Measurements from ENCODE around the gene MRPL37.

Gene MRPL37

DNA sequence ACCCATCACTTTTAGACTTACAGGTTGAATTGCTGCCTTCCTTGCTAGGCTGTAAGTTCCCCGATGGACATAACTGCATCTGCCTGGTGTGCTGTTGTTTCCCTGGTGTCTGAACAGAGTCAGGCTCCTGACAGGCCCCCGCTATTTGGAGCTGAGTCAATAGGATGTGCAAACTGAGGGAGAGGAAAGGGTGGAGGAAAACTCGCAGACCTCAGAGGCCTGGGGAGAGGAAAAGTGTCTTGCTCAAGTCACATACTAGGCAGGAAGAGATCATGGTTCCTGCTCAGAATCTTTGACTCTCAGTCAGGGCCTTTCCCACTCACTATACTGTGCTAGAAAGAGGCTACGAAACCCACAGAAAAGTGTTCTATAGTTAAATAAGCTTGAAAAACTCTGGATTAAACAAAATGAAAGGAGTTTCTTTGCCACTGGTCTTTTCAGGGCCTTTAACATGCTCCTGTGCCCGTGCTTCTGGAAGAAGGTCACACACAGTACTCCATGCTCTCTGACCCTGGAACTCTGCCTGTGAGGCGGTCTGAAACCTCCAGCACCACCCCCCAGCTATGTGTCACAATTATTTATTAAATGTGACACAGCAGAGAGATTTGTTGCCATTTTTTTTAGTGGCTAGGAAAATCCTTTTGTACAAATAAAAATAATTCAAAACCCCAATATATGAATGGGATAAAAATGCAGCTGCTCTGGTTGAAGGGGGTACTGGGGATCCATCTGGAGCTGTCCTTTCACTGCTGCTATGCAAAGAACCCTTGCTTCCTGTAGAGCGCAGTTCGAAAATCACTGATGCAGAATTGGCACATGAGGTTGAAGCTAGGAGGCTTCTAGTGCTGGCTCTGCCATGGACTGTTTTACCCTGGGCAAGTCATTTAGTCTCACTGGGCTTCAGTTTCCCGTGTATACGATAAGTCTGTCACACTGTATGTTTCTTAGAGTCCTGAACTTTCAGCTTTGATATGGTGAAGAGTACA, 27.1 kb upstream of the MRPL37 start:
- Histone ChIP-seq H3K27ac (ENCODE audit: low read depth, low read length) (no peak overlapping the region), H3K9ac (ENCODE audit: low read depth, low read length) (no peak overlapping the region), H3K4me3 (ENCODE audit: low read length) (no peak overlapping the region), H3K4me1 (ENCODE audit: insufficient read depth, low read length) (no peaks in the 10 kb centered on the region), H3K9me3 (ENCODE audit: insufficient read depth, low read depth, low read length) (no peaks in the 10 kb centered on the region), H3K36me3 (ENCODE audit: insufficient read depth, low read length) (no peaks in the 10 kb centered on the region), H3K27me3 (ENCODE audit: insufficient read depth, low read length) (no peaks in the 10 kb centered on the region)
- 93% methylated on average over 9 of the region's 10 CpGs for WGBS

DNA sequence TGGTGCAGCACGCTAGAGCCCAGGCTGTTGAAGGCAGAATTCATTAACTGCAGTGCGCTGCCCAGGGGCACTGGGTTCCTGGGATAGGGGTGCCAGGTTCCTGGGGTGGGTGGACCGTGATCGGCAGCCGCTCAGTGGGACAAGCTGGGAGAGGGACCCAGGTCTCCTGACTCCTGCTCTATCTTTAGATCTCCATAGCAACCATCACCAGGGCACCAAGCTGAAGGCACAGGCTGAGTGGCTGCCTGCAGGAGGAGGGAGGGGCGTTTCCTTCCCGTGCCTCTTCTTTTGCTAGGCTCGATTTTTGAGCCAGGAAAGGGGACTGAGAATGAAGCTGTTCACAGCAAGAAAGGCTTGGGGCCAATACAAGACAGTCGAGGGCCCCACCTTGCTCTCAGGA, 26.3 kb upstream of the MRPL37 start:
- Histone ChIP-seq H3K27me3 (ENCODE audit: insufficient read depth, low read length) (no peaks in the 10 kb centered on the region), H3K4me1 (ENCODE audit: insufficient read depth, low read length) (no peaks in the 10 kb centered on the region), H3K9ac (ENCODE audit: low read depth, low read length) (no peak overlapping the region), H3K4me3 (ENCODE audit: low read length) (no peak overlapping the region), H3K27ac (ENCODE audit: low read depth, low read length) (no peak overlapping the region), H3K9me3 (ENCODE audit: insufficient read depth, low read depth, low read length) (no peaks in the 10 kb centered on the region), H3K36me3 (ENCODE audit: insufficient read depth, low read length) (no peaks in the 10 kb centered on the region)
- 90% methylated on average over 9 of the region's 9 CpGs for WGBS

DNA sequence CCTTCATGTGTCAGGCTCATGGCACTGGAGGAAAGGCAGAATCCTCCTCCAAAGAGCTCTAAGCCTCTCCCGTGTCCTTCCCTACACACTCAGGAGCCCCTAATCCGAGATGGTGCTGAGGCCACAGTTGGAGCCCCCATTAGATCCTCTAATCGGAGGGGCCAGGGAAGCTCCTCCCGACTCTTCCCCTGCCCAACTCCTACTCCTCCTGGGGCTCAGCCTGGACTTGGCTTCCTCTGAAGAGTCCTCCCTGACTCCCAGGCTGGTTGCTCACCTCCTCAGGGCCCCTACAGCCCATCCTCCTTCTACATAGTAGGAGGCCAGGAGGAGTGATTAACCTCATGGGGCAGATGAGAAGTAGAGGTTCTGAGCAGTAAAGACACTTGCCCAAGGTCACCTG, 25.9 kb upstream of the MRPL37 start:
- Histone ChIP-seq H3K36me3 (ENCODE audit: insufficient read depth, low read length) (0 out of 2 replicates have a peak, but pooled peaks cover 2% of the 10 kb centered on the region), H3K9ac (ENCODE audit: low read depth, low read length) (no peak overlapping the region), H3K4me3 (ENCODE audit: low read length) (no peak overlapping the region), H3K4me1 (ENCODE audit: insufficient read depth, low read length) (no peaks in the 10 kb centered on the region), H3K27me3 (ENCODE audit: insufficient read depth, low read length) (no peaks in the 10 kb centered on the region), H3K27ac (ENCODE audit: low read depth, low read length) (no peak overlapping the region), H3K9me3 (ENCODE audit: insufficient read depth, low read depth, low read length) (no peaks in the 10 kb centered on the region)
- 95% methylated on average over 4 of the region's 4 CpGs for WGBS

- 0 out of 2 replicates have a peak, but pooled peaks cover 5% of the 10 kb centered on the region for H3K36me3 ChIP-seq (ENCODE audit: insufficient read depth, low read length)
- H3K27ac ChIP-seq (ENCODE audit: low read depth, low read length): no peak overlapping the region
- no peak overlapping the region for H3K4me3 ChIP-seq (ENCODE audit: low read length)
- 85% methylated on average over 6 of the region's 6 CpGs for WGBS
- H3K9ac ChIP-seq (ENCODE audit: low read depth, low read length): no peak overlapping the region
- H3K27me3 ChIP-seq (ENCODE audit: insufficient read depth, low read length): no peaks in the 10 kb centered on the region
- no peaks in the 10 kb centered on the region for H3K9me3 ChIP-seq (ENCODE audit: insufficient read depth, low read depth, low read length)
- no peaks in the 10 kb centered on the region for H3K4me1 ChIP-seq (ENCODE audit: insufficient read depth, low read length)
Measured at GRCh38 chr1:54176621-54177327, 23.2 kb upstream of the MRPL37 start.

GRCh38 chr1:54177726-54178125, 22.2 kb upstream of the MRPL37 start:
- Histone ChIP-seq H3K4me3 (ENCODE audit: low read length) (no peak overlapping the region), H3K9me3 (ENCODE audit: insufficient read depth, low read depth, low read length) (no peaks in the 10 kb centered on the region), H3K27ac (ENCODE audit: low read depth, low read length) (no peak overlapping the region), H3K9ac (ENCODE audit: low read depth, low read length) (no peak overlapping the region), H3K27me3 (ENCODE audit: insufficient read depth, low read length) (no peaks in the 10 kb centered on the region), H3K36me3 (ENCODE audit: insufficient read depth, low read length) (0 out of 2 replicates have a peak, but pooled peaks cover 5% of the 10 kb centered on the region), H3K4me1 (ENCODE audit: insufficient read depth, low read length) (no peaks in the 10 kb centered on the region)
- whole genome bisulfite sequencing: 93% methylated on average over 8 of the region's 8 CpGs

DNA sequence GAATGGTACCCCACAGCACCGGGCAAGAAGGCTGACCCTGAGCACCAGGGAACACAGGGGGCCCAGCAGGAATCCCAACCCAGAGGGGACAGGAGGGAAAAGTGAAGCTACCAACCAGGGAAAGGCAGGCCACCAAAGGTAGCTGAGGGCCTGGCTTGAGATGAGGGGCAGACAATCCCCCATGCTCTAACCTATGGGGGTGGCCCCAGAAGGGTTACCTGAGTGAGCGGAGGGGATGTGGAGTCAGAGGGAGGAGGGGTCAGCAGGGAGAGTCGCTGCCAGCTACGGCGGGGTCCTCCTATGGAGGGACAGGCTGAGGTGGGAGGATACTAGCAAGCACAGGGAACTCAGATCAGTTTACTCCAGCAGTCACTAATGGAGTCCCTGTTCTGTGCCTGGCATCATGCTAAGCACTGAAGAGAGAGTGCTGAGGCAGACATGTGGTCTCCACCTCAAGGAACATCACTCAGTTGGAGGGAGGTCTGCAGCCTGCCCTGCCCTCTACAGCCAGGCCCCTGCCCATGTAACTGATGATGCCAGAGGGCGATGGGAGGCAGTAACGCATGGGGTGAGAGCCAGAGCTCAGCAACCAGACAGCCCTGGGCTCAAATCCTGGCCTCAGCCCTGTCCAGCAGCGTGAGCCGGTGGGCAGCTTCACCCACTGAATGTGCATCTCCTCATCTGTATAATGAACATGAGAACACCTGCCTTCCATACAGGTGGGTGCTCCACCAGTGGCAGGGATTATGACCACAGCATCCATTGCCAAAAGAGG, 21.5 kb upstream of the MRPL37 start:
- Histone ChIP-seq H3K4me1 (ENCODE audit: insufficient read depth, low read length) (no peaks in the 10 kb centered on the region), H3K27me3 (ENCODE audit: insufficient read depth, low read length) (no peaks in the 10 kb centered on the region), H3K27ac (ENCODE audit: low read depth, low read length) (no peak overlapping the region), H3K9me3 (ENCODE audit: insufficient read depth, low read depth, low read length) (no peaks in the 10 kb centered on the region), H3K9ac (ENCODE audit: low read depth, low read length) (no peak overlapping the region), H3K4me3 (ENCODE audit: low read length) (no peak overlapping the region), H3K36me3 (ENCODE audit: insufficient read depth, low read length) (0 out of 2 replicates have a peak, but pooled peaks cover 5% of the 10 kb centered on the region)
- WGBS: 92% methylated on average over 9 of the region's 9 CpGs

DNA sequence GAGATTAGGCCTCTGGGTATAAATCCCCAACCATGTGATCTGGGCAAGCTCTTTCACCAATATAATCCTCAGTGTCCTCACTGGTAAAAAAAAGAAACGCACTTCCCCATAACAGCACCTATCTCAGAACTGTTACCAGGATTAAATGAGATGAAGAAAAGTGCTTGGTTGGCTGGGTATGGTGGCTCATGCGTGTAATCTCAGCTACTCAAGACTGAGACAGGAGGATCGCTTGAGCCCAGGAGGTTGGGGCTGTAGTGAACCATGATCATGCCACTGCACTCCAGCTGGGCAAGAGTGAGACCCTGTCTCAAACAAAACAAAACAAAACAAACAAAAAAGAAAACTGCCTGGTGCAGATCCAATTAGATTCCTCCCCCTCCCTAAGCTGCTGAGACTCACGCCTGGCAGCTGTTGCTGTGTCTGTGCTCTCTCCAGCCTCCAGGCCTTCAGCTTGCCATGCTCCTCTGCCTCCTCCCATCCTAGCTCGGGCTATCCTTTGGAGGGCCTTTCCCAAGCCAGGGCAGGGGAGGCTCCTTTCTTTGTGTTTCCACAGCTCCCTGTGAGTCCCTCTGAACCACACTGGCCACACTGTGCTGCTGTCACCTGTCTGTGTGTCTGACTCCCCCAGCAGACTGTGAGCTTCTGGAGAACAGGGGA, 19.1 kb upstream of the MRPL37 start:
- Histone ChIP-seq H3K4me3 (ENCODE audit: low read length) (no peak overlapping the region), H3K9ac (ENCODE audit: low read depth, low read length) (no peak overlapping the region), H3K9me3 (ENCODE audit: insufficient read depth, low read depth, low read length) (no peaks in the 10 kb centered on the region), H3K27me3 (ENCODE audit: insufficient read depth, low read length) (no peaks in the 10 kb centered on the region), H3K36me3 (ENCODE audit: insufficient read depth, low read length) (0 out of 2 replicates have a peak, but pooled peaks cover 5% of the 10 kb centered on the region), H3K4me1 (ENCODE audit: insufficient read depth, low read length) (no peaks in the 10 kb centered on the region), H3K27ac (ENCODE audit: low read depth, low read length) (no peak overlapping the region)
- 87% methylated on average over 4 of the region's 5 CpGs for WGBS

DNA sequence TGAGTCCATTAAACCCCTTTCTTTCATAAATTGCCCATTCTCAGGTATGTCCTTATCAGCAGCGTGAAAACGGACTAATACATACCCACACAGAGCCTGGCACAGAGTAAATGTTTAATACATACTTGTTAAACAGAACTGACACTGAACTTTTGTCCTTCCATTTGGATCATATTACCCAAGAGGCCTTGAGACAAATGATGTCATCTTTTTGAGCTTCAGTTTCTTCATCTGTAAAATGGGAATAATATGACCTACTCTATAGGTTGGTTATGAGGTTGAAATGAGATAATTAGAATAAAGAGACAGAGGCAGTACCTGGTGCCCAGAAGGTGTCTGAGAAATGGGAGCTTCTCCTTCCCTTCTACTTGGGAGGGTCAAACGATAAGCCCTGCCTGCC, 13.9 kb upstream of the MRPL37 start:
- peaks cover 11% of the 10 kb centered on the region for H3K36me3 ChIP-seq (ENCODE audit: insufficient read depth, low read length)
- H3K27ac ChIP-seq (ENCODE audit: low read depth, low read length): no peak overlapping the region
- H3K4me1 ChIP-seq (ENCODE audit: insufficient read depth, low read length): no peaks in the 10 kb centered on the region
- no peak overlapping the region for H3K9ac ChIP-seq (ENCODE audit: low read depth, low read length)
- no peak overlapping the region for H3K4me3 ChIP-seq (ENCODE audit: low read length)
- H3K27me3 ChIP-seq (ENCODE audit: insufficient read depth, low read length): no peaks in the 10 kb centered on the region
- no peaks in the 10 kb centered on the region for H3K9me3 ChIP-seq (ENCODE audit: insufficient read depth, low read depth, low read length)
- WGBS: 97% methylated on average over 3 of the region's 3 CpGs

GRCh38 chr1:54188291-54188690, 11.7 kb upstream of the MRPL37 start:
- peaks cover 20% of the 10 kb centered on the region for H3K36me3 ChIP-seq (ENCODE audit: insufficient read depth, low read length)
- WGBS: 88% methylated on average over 1 of the region's 1 CpG
- no peaks in the 10 kb centered on the region for H3K27me3 ChIP-seq (ENCODE audit: insufficient read depth, low read length)
- H3K4me3 ChIP-seq (ENCODE audit: low read length): no peak overlapping the region
- H3K9ac ChIP-seq (ENCODE audit: low read depth, low read length): no peak overlapping the region
- no peaks in the 10 kb centered on the region for H3K9me3 ChIP-seq (ENCODE audit: insufficient read depth, low read depth, low read length)
- H3K4me1 ChIP-seq (ENCODE audit: insufficient read depth, low read length): no peaks in the 10 kb centered on the region
- no peak overlapping the region for H3K27ac ChIP-seq (ENCODE audit: low read depth, low read length)

GRCh38 chr1:54190526-54190925, 9.4 kb upstream of the MRPL37 start:
- H3K36me3 ChIP-seq (ENCODE audit: insufficient read depth, low read length): peaks cover 34% of the 10 kb centered on the region
- no peaks in the 10 kb centered on the region for H3K9me3 ChIP-seq (ENCODE audit: insufficient read depth, low read depth, low read length)
- WGBS: 95% methylated on average over 9 of the region's 9 CpGs
- no peaks in the 10 kb centered on the region for H3K4me1 ChIP-seq (ENCODE audit: insufficient read depth, low read length)
- H3K27ac ChIP-seq (ENCODE audit: low read depth, low read length): no peak overlapping the region
- H3K9ac ChIP-seq (ENCODE audit: low read depth, low read length): no peak overlapping the region
- H3K27me3 ChIP-seq (ENCODE audit: insufficient read depth, low read length): no peaks in the 10 kb centered on the region
- H3K4me3 ChIP-seq (ENCODE audit: low read length): no peak overlapping the region
